HepG2 (cell line): ENCODE measurements around the gene ANG. TPM values are rescaled to one million over a fixed set of nuclear protein-coding genes. Genes with fewer than 3 reads are reported as not detected.

Source experiments
- ELF3 ChIP-seq: IDR thresholded peaks from 2 replicates; pipeline ENCODE4 v1.6.1; 2016; ENCODE audit warnings: missing genetic modification reagents, missing compliant biosample characterization
- FOXK2 ChIP-seq: fragments of 450-650 bp; IDR thresholded peaks from 2 replicates; pipeline ENCODE4 v1.6.1; 2016
- JUNB ChIP-seq: sonication (generic); formaldehyde crosslinking; IDR thresholded peaks from 2 replicates; pipeline ENCODE4 v1.8.0; 2022; ENCODE audit warnings: missing genetic modification reagents, mild to moderate bottlenecking, borderline replicate concordance
- MIER2 ChIP-seq: IDR thresholded peaks from 2 replicates; pipeline ENCODE4 v1.6.1; 2016; ENCODE audit warnings: missing biosample characterization, missing genetic modification reagents
- ZFP62 ChIP-seq: sonication (generic); formaldehyde crosslinking; IDR thresholded peaks from 2 replicates; pipeline ENCODE4 v1.4.0; 2020; ENCODE audit warnings: missing genetic modification reagents
- ZNF563 ChIP-seq: sonication (generic); formaldehyde crosslinking; IDR thresholded peaks from 2 replicates; pipeline ENCODE4 v1.8.0; 2022; ENCODE audit warnings: mild to moderate bottlenecking, moderate library complexity, missing genetic modification reagents
- ZNF7 ChIP-seq: IDR thresholded peaks from 2 replicates; pipeline ENCODE4 v1.6.1; 2016; ENCODE audit warnings: missing biosample characterization, missing genetic modification reagents
- ZNF713 ChIP-seq: sonication (generic); formaldehyde crosslinking; IDR thresholded peaks from 2 replicates; pipeline ENCODE4 v1.4.0; 2020; ENCODE audit warnings: mild to moderate bottlenecking, missing genetic modification reagents
- polyA plus RNA-seq, 8 experiments: library from polyadenylated mRNA; depleted of rRNA in 3 of 8; stranded (reverse) in 7 of 8; unstranded in 1 of 8; fragments of >200 nt; fragmentation: Illumina TruSeq in 4 of 8; extraction: Trizol in 4 of 8; gene quantifications; 2 replicates each; pipeline versions ENCODE4 v1.2.1 to v1.2.3, GENCODE V29; 2011 to 2016; ENCODE audit warnings: low read depth in 4 of 8, missing spikeins in 1 of 8, mixed read lengths in 1 of 8; ENCODE audit not compliant: insufficient read depth in 1 of 8
- total RNA-seq, 5 experiments: library from RNA; depleted of rRNA; stranded (reverse); fragments of >200 nt; fragmentation: Illumina TruSeq; extraction: Trizol; gene quantifications; 2 replicates each; pipeline ENCODE4 v1.2.3, GENCODE V29; 2016; ENCODE audit warnings: low read depth in 1 of 5
- TF ChIP-seq, protein P1 (sequence below): sonication (generic); formaldehyde crosslinking; conservative IDR thresholded peaks from 2 replicates; pipeline ENCODE4 v1.8.1; 2023; ENCODE audit warnings: missing genetic modification reagents
- TF ChIP-seq, protein P2 (sequence below): fragments of 450-650 bp; IDR thresholded peaks from 2 replicates; pipeline ENCODE4 v1.6.1; 2017; ENCODE audit warnings: mild to moderate bottlenecking
- TF ChIP-seq, protein P3 (sequence below): sonication (generic); formaldehyde crosslinking; IDR thresholded peaks from 2 replicates; pipeline ENCODE4 v1.5.0; 2020; ENCODE audit warnings: mild to moderate bottlenecking, missing genetic modification reagents
- TF ChIP-seq, protein P4 (sequence below): sonication (generic); formaldehyde crosslinking; IDR thresholded peaks from 2 replicates; pipeline ENCODE4 v1.8.0; 2022; ENCODE audit warnings: mild to moderate bottlenecking, missing genetic modification reagents
- TF ChIP-seq, protein P5 (sequence below): sonication (generic); formaldehyde crosslinking; IDR thresholded peaks from 2 replicates; pipeline ENCODE4 v1.8.0; 2022; ENCODE audit warnings: mild to moderate bottlenecking, missing genetic modification reagents; ENCODE audit not compliant: insufficient replicate concordance
- TF ChIP-seq, protein P6 (sequence below): sonication (generic); formaldehyde crosslinking; IDR thresholded peaks from 2 replicates; pipeline ENCODE4 v1.4.0; 2020; ENCODE audit warnings: low read depth, missing genetic modification reagents

ANG gene
- total and polyA plus RNA-seq, 2 of the 13 experiments (the other 11 are each of a cell fraction or from before 2014, with no cell fraction given), result 83.6 to 401 TPM

DNA sequence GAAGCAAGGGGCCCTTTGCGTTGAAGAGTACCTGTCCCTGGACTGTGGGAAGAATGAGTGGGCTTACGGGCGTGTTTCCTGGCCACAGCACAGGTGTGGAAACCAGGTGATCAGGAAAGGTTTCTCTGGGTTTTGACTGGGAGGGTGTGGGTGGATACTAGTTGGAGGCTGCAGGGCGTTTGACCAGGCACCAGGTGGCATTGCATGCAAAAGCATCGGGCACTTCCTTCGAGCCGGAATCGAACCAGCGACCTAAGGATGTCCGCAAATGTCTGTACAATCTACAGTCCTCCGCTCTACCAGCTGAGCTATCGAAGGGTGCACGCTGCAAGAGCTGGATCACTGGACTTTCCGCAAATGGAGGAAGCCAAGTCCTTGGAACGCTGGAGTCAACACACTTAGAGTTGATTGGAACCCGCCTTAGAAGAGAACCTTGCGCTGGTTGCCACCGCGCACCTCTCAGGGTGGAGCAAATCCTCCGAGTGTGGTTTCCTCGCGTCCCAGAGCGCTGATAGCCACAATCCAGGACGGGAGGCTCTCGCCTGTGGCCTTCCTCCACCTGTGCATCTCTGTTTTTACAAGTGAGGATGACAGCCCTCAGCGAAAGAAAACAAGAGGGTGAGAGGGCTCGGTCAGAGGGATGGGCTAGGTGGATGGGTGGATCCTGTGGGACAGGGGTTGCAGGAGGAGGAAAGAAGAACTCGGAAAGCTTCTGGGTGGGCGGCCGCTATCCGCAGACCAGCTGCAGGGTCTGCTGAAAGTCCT, 25.4 kb upstream of the ANG start (continued):
- TF ChIP-seq, protein P1, sequence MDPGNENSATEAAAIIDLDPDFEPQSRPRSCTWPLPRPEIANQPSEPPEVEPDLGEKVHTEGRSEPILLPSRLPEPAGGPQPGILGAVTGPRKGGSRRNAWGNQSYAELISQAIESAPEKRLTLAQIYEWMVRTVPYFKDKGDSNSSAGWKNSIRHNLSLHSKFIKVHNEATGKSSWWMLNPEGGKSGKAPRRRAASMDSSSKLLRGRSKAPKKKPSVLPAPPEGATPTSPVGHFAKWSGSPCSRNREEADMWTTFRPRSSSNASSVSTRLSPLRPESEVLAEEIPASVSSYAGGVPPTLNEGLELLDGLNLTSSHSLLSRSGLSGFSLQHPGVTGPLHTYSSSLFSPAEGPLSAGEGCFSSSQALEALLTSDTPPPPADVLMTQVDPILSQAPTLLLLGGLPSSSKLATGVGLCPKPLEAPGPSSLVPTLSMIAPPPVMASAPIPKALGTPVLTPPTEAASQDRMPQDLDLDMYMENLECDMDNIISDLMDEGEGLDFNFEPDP (CRISPR knock-in tag), result no peak
- TF ChIP-seq, protein P2, sequence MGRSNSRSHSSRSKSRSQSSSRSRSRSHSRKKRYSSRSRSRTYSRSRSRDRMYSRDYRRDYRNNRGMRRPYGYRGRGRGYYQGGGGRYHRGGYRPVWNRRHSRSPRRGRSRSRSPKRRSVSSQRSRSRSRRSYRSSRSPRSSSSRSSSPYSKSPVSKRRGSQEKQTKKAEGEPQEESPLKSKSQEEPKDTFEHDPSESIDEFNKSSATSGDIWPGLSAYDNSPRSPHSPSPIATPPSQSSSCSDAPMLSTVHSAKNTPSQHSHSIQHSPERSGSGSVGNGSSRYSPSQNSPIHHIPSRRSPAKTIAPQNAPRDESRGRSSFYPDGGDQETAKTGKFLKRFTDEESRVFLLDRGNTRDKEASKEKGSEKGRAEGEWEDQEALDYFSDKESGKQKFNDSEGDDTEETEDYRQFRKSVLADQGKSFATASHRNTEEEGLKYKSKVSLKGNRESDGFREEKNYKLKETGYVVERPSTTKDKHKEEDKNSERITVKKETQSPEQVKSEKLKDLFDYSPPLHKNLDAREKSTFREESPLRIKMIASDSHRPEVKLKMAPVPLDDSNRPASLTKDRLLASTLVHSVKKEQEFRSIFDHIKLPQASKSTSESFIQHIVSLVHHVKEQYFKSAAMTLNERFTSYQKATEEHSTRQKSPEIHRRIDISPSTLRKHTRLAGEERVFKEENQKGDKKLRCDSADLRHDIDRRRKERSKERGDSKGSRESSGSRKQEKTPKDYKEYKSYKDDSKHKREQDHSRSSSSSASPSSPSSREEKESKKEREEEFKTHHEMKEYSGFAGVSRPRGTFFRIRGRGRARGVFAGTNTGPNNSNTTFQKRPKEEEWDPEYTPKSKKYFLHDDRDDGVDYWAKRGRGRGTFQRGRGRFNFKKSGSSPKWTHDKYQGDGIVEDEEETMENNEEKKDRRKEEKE, result no peak
- no peak for TF ChIP-seq ZNF7 (CRISPR knock-in tag)
- TF ChIP-seq MIER2 (CRISPR knock-in tag), result peak; percentile 67; the same call in 1 of the 2 replicates
- no peak for TF ChIP-seq ZNF563 (CRISPR knock-in tag)
- TF ChIP-seq, protein P3, sequence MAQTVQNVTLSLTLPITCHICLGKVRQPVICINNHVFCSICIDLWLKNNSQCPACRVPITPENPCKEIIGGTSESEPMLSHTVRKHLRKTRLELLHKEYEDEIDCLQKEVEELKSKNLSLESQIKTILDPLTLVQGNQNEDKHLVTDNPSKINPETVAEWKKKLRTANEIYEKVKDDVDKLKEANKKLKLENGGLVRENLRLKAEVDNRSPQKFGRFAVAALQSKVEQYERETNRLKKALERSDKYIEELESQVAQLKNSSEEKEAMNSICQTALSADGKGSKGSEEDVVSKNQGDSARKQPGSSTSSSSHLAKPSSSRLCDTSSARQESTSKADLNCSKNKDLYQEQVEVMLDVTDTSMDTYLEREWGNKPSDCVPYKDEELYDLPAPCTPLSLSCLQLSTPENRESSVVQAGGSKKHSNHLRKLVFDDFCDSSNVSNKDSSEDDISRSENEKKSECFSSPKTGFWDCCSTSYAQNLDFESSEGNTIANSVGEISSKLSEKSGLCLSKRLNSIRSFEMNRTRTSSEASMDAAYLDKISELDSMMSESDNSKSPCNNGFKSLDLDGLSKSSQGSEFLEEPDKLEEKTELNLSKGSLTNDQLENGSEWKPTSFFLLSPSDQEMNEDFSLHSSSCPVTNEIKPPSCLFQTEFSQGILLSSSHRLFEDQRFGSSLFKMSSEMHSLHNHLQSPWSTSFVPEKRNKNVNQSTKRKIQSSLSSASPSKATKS (CRISPR knock-in tag), result no peak
- TF ChIP-seq, protein P4, sequence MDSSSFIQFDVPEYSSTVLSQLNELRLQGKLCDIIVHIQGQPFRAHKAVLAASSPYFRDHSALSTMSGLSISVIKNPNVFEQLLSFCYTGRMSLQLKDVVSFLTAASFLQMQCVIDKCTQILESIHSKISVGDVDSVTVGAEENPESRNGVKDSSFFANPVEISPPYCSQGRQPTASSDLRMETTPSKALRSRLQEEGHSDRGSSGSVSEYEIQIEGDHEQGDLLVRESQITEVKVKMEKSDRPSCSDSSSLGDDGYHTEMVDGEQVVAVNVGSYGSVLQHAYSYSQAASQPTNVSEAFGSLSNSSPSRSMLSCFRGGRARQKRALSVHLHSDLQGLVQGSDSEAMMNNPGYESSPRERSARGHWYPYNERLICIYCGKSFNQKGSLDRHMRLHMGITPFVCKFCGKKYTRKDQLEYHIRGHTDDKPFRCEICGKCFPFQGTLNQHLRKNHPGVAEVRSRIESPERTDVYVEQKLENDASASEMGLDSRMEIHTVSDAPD (CRISPR knock-in tag), result no peak
- TF ChIP-seq ZNF713 (CRISPR knock-in tag), result no peak
- TF ChIP-seq ELF3 (CRISPR knock-in tag), result peak; percentile 33; the same call in 1 of the 2 replicates
- TF ChIP-seq, protein P5, sequence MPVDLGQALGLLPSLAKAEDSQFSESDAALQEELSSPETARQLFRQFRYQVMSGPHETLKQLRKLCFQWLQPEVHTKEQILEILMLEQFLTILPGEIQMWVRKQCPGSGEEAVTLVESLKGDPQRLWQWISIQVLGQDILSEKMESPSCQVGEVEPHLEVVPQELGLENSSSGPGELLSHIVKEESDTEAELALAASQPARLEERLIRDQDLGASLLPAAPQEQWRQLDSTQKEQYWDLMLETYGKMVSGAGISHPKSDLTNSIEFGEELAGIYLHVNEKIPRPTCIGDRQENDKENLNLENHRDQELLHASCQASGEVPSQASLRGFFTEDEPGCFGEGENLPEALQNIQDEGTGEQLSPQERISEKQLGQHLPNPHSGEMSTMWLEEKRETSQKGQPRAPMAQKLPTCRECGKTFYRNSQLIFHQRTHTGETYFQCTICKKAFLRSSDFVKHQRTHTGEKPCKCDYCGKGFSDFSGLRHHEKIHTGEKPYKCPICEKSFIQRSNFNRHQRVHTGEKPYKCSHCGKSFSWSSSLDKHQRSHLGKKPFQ (CRISPR knock-in tag), result no peak
- TF ChIP-seq ZFP62 (CRISPR knock-in tag), result no peak
- TF ChIP-seq JUNB (CRISPR knock-in tag), result no peak
- no peak for TF ChIP-seq FOXK2
- TF ChIP-seq, protein P6, sequence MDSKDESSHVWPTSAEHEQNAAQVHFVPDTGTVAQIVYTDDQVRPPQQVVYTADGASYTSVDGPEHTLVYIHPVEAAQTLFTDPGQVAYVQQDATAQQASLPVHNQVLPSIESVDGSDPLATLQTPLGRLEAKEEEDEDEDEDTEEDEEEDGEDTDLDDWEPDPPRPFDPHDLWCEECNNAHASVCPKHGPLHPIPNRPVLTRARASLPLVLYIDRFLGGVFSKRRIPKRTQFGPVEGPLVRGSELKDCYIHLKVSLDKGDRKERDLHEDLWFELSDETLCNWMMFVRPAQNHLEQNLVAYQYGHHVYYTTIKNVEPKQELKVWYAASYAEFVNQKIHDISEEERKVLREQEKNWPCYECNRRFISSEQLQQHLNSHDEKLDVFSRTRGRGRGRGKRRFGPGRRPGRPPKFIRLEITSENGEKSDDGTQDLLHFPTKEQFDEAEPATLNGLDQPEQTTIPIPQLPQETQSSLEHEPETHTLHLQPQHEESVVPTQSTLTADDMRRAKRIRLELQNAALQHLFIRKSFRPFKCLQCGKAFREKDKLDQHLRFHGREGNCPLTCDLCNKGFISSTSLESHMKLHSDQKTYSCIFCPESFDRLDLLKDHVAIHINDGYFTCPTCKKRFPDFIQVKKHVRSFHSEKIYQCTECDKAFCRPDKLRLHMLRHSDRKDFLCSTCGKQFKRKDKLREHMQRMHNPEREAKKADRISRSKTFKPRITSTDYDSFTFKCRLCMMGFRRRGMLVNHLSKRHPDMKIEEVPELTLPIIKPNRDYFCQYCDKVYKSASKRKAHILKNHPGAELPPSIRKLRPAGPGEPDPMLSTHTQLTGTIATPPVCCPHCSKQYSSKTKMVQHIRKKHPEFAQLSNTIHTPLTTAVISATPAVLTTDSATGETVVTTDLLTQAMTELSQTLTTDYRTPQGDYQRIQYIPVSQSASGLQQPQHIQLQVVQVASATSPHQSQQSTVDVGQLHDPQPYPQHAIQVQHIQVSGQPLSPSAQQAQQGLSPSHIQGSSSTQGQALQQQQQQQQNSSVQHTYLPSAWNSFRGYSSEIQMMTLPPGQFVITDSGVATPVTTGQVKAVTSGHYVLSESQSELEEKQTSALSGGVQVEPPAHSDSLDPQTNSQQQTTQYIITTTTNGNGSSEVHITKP, result no peak
- TF ChIP-seq, all 625 proteins: peak for 157
